Thyroid gland (tissue), 4 donors: ENCODE results near the gene PARP14. TPM values are rescaled to one million over a fixed set of nuclear protein-coding genes. Genes with fewer than 3 reads are reported as not detected.

ENCODE experiments used
- DNase-seq, 2 donors: peaks; one replicate each; pipeline ENCODE4 v3.0.0-alpha.2; 2019
- H3K27ac ChIP-seq, 3 donors: fragments of 200-600 bp; sonication (generic); 1 replicate in 2 of 3; 2 replicates in 1 of 3; pipeline ENCODE4 v1.5.1; 2016 to 2019; ENCODE audit warnings: mild to moderate bottlenecking in 1 of 3, moderate library complexity in 1 of 3
- H3K27me3 ChIP-seq: fragments of 200-600 bp; sonication (generic); one replicate; pipeline ENCODE4 v1.5.1; 2019
- H3K36me3 ChIP-seq, 2 donors: fragments of 200-600 bp; sonication (generic); one replicate each; pipeline ENCODE4 v1.5.1; 2016 to 2019
- H3K4me1 ChIP-seq, 2 donors: fragments of 200-600 bp; sonication (generic); one replicate each; pipeline ENCODE4 v1.5.1; 2017 to 2019
- H3K4me3 ChIP-seq, 3 donors: fragments of 200-600 bp; sonication (generic); replicated peaks in 1 of 3; 1 replicate in 2 of 3; 2 replicates in 1 of 3; pipeline ENCODE4 v1.5.1; 2016; ENCODE audit warnings: mild to moderate bottlenecking in 1 of 3
- H3K9me3 ChIP-seq: fragments of 200-600 bp; sonication (generic); one replicate; pipeline ENCODE4 v1.5.1; 2017
- POLR2A ChIP-seq, 2 donors: fragments of 450-650 bp; IDR thresholded peaks; one replicate each; pipeline ENCODE4 v1.6.1; 2017; ENCODE audit warnings: antibody characterized with exemption in 2 of 2, mild to moderate bottlenecking in 2 of 2, moderate library complexity in 1 of 2
- WGBS, 2 donors: methylation state at CpG; one replicate each; pipeline ENCODE4 v1.1.5; 2017; 5-methylcytosine and 5-hydroxymethylcytosine counted together
- intact Hi-C: fragments of 100-400 bp; cut with DNase I; formaldehyde crosslinking; loops from one replicate; pipeline ENCODE4 v1.15.1; 2023
- total RNA-seq, 4 donors: library from RNA; depleted of rRNA; stranded (reverse); fragments of >200 nt; gene quantifications; one replicate each; pipeline ENCODE4 v1.2.3, GENCODE V29; 2016
- TF ChIP-seq, protein P1 (sequence below), 6 experiments: fragments of 200-600 bp in 3 of 6; fragments of 450-650 bp in 3 of 6; sonication (generic) in 3 of 6; IDR thresholded peaks; one replicate each; pipeline ENCODE4 v1.5.1; 2016 to 2019; ENCODE audit warnings: antibody characterized with exemption in 6 of 6, mild to moderate bottlenecking in 2 of 6, inconsistent platforms in 1 of 6, moderate library complexity in 1 of 6

Gene PARP14
- total RNA-seq, 4 donors from 2014 or later = 44.5 to 107 (median 69.4) TPM

DNA sequence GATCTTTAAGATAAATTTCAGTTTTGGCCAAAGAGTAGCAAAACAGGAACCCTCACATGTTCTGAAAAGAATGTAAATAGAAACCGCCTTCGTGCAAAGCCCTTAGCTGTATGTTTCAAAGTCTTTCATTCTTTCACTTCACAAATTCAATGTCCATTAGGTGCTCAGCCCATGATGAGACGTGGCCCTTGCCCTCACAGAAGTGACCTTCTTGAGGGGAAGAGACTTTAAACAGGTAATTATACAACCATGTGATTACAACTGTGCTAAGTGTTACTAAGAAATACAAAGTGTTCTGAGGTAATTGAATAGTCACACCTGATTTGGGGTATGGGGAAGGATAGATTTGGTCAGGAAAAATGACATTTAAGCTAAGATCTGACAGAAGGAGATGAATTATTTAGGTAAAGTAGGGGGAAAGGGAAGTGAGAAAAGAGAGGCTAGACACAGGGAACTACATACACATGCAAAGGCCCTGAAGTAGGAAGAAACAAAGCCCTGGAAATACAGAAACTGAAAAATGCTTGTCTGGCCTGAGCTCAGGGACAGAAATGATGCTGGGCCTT, 93.4 kb downstream of the PARP14 start:
- Histone ChIP-seq H3K36me3 (no peaks in the 10 kb centered on the region), H3K27me3 (no peaks in the 10 kb centered on the region), H3K27ac (no peak overlapping the region), H3K4me3 (no peak overlapping the region), H3K4me1 (peaks cover 0 to 5% of the 10 kb centered on the region in 2 donors), H3K9me3 (no peaks in the 10 kb centered on the region)
- no peak for TF ChIP-seq POLR2A (IDR thresholded peaks at IDR 0.05)
- TF ChIP-seq, protein P1, sequence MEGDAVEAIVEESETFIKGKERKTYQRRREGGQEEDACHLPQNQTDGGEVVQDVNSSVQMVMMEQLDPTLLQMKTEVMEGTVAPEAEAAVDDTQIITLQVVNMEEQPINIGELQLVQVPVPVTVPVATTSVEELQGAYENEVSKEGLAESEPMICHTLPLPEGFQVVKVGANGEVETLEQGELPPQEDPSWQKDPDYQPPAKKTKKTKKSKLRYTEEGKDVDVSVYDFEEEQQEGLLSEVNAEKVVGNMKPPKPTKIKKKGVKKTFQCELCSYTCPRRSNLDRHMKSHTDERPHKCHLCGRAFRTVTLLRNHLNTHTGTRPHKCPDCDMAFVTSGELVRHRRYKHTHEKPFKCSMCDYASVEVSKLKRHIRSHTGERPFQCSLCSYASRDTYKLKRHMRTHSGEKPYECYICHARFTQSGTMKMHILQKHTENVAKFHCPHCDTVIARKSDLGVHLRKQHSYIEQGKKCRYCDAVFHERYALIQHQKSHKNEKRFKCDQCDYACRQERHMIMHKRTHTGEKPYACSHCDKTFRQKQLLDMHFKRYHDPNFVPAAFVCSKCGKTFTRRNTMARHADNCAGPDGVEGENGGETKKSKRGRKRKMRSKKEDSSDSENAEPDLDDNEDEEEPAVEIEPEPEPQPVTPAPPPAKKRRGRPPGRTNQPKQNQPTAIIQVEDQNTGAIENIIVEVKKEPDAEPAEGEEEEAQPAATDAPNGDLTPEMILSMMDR (IDR thresholded peaks at IDR 0.05) = no peak
- intact Hi-C loops = no loop called here
- no peak for DNase-seq
- 87 to 95% methylated on average over 3 of the region's 3 CpGs for WGBS, 2 donors

DNA sequence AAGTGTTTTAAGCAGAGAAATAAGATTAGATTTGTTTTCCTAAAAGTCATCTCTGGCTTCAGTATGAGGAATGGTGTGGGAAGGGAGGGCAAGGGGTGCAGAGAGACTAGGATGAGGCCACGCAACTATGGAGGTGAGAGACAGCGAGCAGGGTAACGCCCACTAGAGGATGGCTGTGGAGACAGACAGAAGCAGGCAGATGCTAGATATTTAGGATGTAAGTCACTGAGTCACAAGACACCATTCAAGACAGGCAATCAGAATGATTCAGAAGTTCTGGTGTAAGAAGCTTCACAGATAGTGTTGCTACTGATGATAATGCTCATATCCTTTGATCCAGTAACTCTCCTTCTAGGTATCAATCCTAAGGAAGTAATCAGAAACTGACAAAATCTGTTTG, 93.9 kb downstream of the PARP14 start:
- DNase-seq = no peak
- 93 to 97% methylated on average over 3 of the region's 3 CpGs for WGBS, 2 donors
- intact Hi-C loops = no loop called here

DNA sequence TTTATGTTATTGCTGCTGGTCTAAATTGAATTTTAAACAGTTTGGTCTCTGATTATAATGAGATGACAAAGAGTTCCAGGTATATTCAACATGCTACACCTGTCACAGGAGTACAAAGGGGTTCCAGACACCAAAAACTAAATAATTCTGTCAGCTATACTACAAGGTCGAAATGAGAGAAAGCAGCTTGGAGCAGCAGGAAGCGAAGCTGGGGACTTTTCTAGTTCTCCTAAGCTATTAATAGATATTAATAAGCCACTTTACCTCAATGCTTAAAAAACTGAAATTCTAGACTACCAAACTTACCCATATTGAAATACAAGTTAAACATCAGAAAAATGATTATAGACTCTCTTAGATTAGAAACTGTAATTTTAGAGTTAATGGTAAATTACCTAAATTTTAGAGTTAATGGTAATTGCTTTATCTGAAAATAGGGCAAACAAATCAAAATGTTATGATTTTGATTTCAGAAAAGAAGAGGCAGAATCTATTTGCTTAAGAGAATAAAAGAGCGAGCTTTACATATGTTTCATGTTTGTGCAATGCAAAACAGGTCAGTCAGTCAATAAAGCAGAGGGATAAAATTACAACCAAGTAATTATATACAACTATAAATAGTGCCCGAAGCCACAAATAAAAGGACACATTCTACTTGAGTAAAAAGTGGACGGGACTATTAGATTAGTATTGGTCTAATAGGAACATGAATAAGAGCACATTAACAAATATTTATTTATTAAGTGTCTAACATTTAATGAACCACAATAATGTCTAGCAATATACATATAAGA, 96.2 kb downstream of the PARP14 start:
- H3K27me3 ChIP-seq = no peaks in the 10 kb centered on the region
- intact Hi-C loops = no loop called here
- H3K4me1 ChIP-seq = peaks cover 0 to under 1% of the 10 kb centered on the region in 2 donors
- H3K36me3 ChIP-seq = no peaks in the 10 kb centered on the region
- H3K4me3 ChIP-seq = no peak overlapping the region
- no peak for DNase-seq
- WGBS, 2 donors = 72 to 88% methylated on average over 5 of the region's 5 CpGs
- no peak overlapping the region for H3K27ac ChIP-seq
- TF ChIP-seq, protein P1 (IDR thresholded peaks at IDR 0.05) = no peak
- TF ChIP-seq POLR2A (IDR thresholded peaks at IDR 0.05) = no peak
- H3K9me3 ChIP-seq = no peaks in the 10 kb centered on the region

More for the DNA sequence above, 93.9 kb downstream of the PARP14 start:
- Histone ChIP-seq H3K27ac (no peak overlapping the region), H3K4me1 (peaks cover 0 to 5% of the 10 kb centered on the region in 2 donors), H3K4me3 (no peak overlapping the region), H3K27me3 (no peaks in the 10 kb centered on the region), H3K9me3 (no peaks in the 10 kb centered on the region), H3K36me3 (no peaks in the 10 kb centered on the region)
- no peak for TF ChIP-seq POLR2A (IDR thresholded peaks at IDR 0.05)
- TF ChIP-seq, protein P1 (IDR thresholded peaks at IDR 0.05) = no peak

DNA sequence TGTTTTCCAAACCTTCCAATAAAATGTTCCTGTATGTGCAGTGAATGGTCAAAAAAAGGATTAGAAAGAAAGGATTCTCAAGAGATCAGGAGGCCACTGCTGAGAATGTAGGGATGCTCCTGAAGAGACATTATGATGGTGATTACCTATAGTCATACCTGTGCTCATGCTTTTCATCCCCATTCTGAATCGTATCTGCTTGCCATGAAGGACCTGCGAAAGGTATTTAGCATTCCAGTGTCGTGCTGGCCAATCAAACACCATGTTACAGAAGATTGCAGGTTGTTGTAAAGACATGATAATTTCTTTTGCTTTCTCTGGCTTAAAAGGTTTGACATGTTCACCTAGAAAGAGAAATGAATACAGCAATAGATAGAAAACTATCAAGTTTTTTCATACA, 96.9 kb downstream of the PARP14 start:
- no peaks in the 10 kb centered on the region for H3K9me3 ChIP-seq
- no peak overlapping the region for H3K27ac ChIP-seq
- no peaks in the 10 kb centered on the region for H3K36me3 ChIP-seq
- no peak overlapping the region for H3K4me3 ChIP-seq
- TF ChIP-seq POLR2A (IDR thresholded peaks at IDR 0.05) = no peak
- TF ChIP-seq, protein P1 (IDR thresholded peaks at IDR 0.05) = no peak
- no peak for DNase-seq
- 74 to 78% methylated on average over 3 of the region's 3 CpGs for WGBS, 2 donors
- intact Hi-C loops = no loop called here
- no peaks in the 10 kb centered on the region for H3K27me3 ChIP-seq
- no peaks in the 10 kb centered on the region for H3K4me1 ChIP-seq

Other genes with a start within 250 kb of the PARP14 start
- 10 to 100 TPM; 33.8 to 61.8 (median 40.9) TPM for gene KPNA1, start 165.9 kb upstream of the PARP14 start, total RNA-seq
- 10 to 100 TPM; 22.9 to 34.0 (median 31.5) TPM for gene PARP9, start 116.5 kb upstream of the PARP14 start, total RNA-seq
- 10 to 100 TPM; 21.1 to 32.1 (median 26.5) TPM for gene DTX3L, start 116.5 kb upstream of the PARP14 start, total RNA-seq
- 1 to 10 TPM; 1.2 to 2.3 (median 1.6) TPM for gene PARP15, start 103.2 kb upstream of the PARP14 start, total RNA-seq
- gene HSPBAP1, start 113.0 kb downstream of the PARP14 start, total RNA-seq = 10 to 100 TPM; 12.4 to 17.3 (median 15.8) TPM
- 10 to 100 TPM; 22.6 to 32.5 (median 28.2) TPM for gene SLC49A4, start 114.2 kb downstream of the PARP14 start, total RNA-seq